Measurements from ENCODE around the gene TC2N.
"Not testable (repeated sequence)": the region's sequence is repeated elsewhere in the genome, so short reads cannot be mapped to it uniquely, and the experiment has no call there.

Gene TC2N

GRCh38 chr14:91755570-91756295, 111.6 kb downstream of the TC2N start:
- DNase-seq (ENCODE audit: low read depth in 1 of 2, low spot score in 1 of 2): no peak

- DNase-seq (ENCODE audit: low read depth in 1 of 2, low spot score in 1 of 2): no peak
Measured at GRCh38 chr14:91754819-91755218, 112.5 kb downstream of the TC2N start.

- DNase-seq (ENCODE audit: low read depth in 1 of 2, low spot score in 1 of 2): no peak
Measured at GRCh38 chr14:91754185-91754584, 113.2 kb downstream of the TC2N start.

GRCh38 chr14:91753501-91754128, 113.7 kb downstream of the TC2N start:
- DNase-seq (ENCODE audit: low read depth in 1 of 2, low spot score in 1 of 2): no peak

- no peak for DNase-seq (ENCODE audit: low read depth in 1 of 2, low spot score in 1 of 2)
Measured at GRCh38 chr14:91752961-91753360, 114.4 kb downstream of the TC2N start.

- no peak for DNase-seq (ENCODE audit: low read depth in 1 of 2, low spot score in 1 of 2)
Measured at GRCh38 chr14:91751719-91752118, 115.6 kb downstream of the TC2N start.

- DNase-seq (ENCODE audit: low read depth in 1 of 2, low spot score in 1 of 2): no peak
Measured at GRCh38 chr14:91750634-91751198, 116.6 kb downstream of the TC2N start.

GRCh38 chr14:91749868-91750267, 117.5 kb downstream of the TC2N start:
- DNase-seq (ENCODE audit: low read depth in 1 of 2, low spot score in 1 of 2): no peak

GRCh38 chr14:91748049-91748448, 119.3 kb downstream of the TC2N start:
- no peak for DNase-seq (ENCODE audit: low read depth in 1 of 2, low spot score in 1 of 2)

- no peak for DNase-seq (ENCODE audit: low read depth in 1 of 2, low spot score in 1 of 2)
Measured at GRCh38 chr14:91745344-91745743, 122.0 kb downstream of the TC2N start.

- no peak for DNase-seq (ENCODE audit: low read depth in 1 of 2, low spot score in 1 of 2)
Measured at GRCh38 chr14:91744068-91744480, 123.3 kb downstream of the TC2N start.

GRCh38 chr14:91743305-91743653, 124.1 kb downstream of the TC2N start:
- no peak for DNase-seq (ENCODE audit: low read depth in 1 of 2, low spot score in 1 of 2)

GRCh38 chr14:91742621-91743304, 124.6 kb downstream of the TC2N start:
- DNase-seq (ENCODE audit: low read depth in 1 of 2, low spot score in 1 of 2): no peak

- DNase-seq (ENCODE audit: low read depth in 1 of 2, low spot score in 1 of 2): not testable (repeated sequence)
Measured at GRCh38 chr14:91739867-91740266, 127.5 kb downstream of the TC2N start.

- no peak for DNase-seq (ENCODE audit: low read depth in 1 of 2, low spot score in 1 of 2)
Measured at GRCh38 chr14:91737619-91738018, 129.7 kb downstream of the TC2N start.

GRCh38 chr14:91732859-91733477, 134.4 kb downstream of the TC2N start:
- no peak for DNase-seq (ENCODE audit: low read depth in 1 of 2, low spot score in 1 of 2)

- DNase-seq (ENCODE audit: low read depth in 1 of 2, low spot score in 1 of 2): no peak
Measured at GRCh38 chr14:91732439-91732838, 134.9 kb downstream of the TC2N start.

- DNase-seq (ENCODE audit: low read depth in 1 of 2, low spot score in 1 of 2): no peak
Measured at GRCh38 chr14:91731986-91732385, 135.3 kb downstream of the TC2N start, which contains the start of gene CATSPERB. TSS of gene CATSPERB (minus strand) at chr14:91732086. CDS start at chr14:91729479, 2,607 bp downstream.

GRCh38 chr14:91731018-91731417, 136.3 kb downstream of the TC2N start:
- no peak for DNase-seq (ENCODE audit: low read depth in 1 of 2, low spot score in 1 of 2)

- no peak for DNase-seq (ENCODE audit: low read depth in 1 of 2, low spot score in 1 of 2)
Measured at GRCh38 chr14:91729756-91730155, 137.6 kb downstream of the TC2N start.
